Glutamatergic neuron (in vitro differentiated cells): ENCODE data around the gene CBLC. TPM values are rescaled to one million over a fixed set of nuclear protein-coding genes. Genes with fewer than 3 reads are reported as not detected.

Experiments
- DNase-seq: peaks from one replicate; pipeline ENCODE4 v3.0.0; 2022
- H3K27ac Mint-ChIP-seq: one replicate; pipeline ENCODE4 v1.8.0; 2020; ENCODE audit warnings: mild to moderate bottlenecking, mixed read lengths, inconsistent platforms; ENCODE audit not compliant: unreplicated experiment
- H3K27me3 Mint-ChIP-seq: one replicate; pipeline ENCODE4 v1.8.0; 2020; ENCODE audit warnings: mild to moderate bottlenecking, moderate library complexity, mixed read lengths, inconsistent platforms; ENCODE audit not compliant: unreplicated experiment
- H3K36me3 Mint-ChIP-seq: one replicate; pipeline ENCODE4 v1.8.0; 2020; ENCODE audit warnings: mild to moderate bottlenecking, mixed read lengths, inconsistent platforms; ENCODE audit not compliant: unreplicated experiment
- H3K4me1 Mint-ChIP-seq: one replicate; pipeline ENCODE4 v1.8.0; 2020; ENCODE audit warnings: mild to moderate bottlenecking, low read depth, mixed read lengths, inconsistent platforms; ENCODE audit not compliant: unreplicated experiment
- H3K4me3 Mint-ChIP-seq: one replicate; pipeline ENCODE4 v1.8.0; 2020; ENCODE audit warnings: mild to moderate bottlenecking, mixed read lengths, inconsistent platforms; ENCODE audit not compliant: unreplicated experiment
- H3K9me3 Mint-ChIP-seq: one replicate; pipeline ENCODE4 v1.8.0; 2020; ENCODE audit warnings: mild to moderate bottlenecking, moderate library complexity, mixed read lengths, inconsistent platforms; ENCODE audit not compliant: unreplicated experiment
- total RNA-seq: library from RNA; stranded (reverse); fragmentation: NEBNext Ultra II Directional; extraction: Animal tissue kit (Norgen Biotek cat#: 25700); gene quantifications from one replicate; pipeline ENCODE4 v1.2.1, GENCODE V29; 2021; ENCODE audit not compliant: unreplicated experiment
- TF ChIP-seq, protein P1 (sequence below): fragments of 200-600 bp; sonication (generic); IDR thresholded peaks from one replicate; pipeline ENCODE4 v1.5.0; 2021; ENCODE audit not compliant: partially characterized antibody, unreplicated experiment

The CBLC gene
- total RNA-seq, 1 donor from 2014 or later = not detected

DNA sequence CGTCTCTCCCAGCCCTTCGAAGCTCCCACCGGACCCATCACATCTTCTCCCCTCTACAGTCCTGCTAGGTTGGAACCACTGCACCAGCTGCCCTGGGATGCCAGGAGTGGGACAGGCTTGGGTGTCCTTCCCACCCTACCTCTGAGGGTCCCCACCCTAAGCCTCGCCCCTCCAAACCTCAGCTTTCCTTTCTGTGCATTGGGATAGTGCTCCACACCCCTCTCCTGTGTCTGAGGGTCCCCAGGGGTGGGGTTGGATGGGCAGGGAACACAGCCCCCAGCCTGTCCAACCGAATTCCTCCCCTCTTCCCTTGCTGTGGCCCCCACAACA, 31.1 kb upstream of the CBLC start:
- Mint-ChIP-seq H3K9me3 (peaks cover 3% of the 10 kb centered on the region), H3K27me3 (peaks cover 21% of the 10 kb centered on the region), H3K36me3 (no peaks in the 10 kb centered on the region), H3K4me1 (peaks cover 2% of the 10 kb centered on the region), H3K4me3 (no peak overlapping the region), H3K27ac (no peak overlapping the region)
- no peak for DNase-seq
- TF ChIP-seq, protein P1, sequence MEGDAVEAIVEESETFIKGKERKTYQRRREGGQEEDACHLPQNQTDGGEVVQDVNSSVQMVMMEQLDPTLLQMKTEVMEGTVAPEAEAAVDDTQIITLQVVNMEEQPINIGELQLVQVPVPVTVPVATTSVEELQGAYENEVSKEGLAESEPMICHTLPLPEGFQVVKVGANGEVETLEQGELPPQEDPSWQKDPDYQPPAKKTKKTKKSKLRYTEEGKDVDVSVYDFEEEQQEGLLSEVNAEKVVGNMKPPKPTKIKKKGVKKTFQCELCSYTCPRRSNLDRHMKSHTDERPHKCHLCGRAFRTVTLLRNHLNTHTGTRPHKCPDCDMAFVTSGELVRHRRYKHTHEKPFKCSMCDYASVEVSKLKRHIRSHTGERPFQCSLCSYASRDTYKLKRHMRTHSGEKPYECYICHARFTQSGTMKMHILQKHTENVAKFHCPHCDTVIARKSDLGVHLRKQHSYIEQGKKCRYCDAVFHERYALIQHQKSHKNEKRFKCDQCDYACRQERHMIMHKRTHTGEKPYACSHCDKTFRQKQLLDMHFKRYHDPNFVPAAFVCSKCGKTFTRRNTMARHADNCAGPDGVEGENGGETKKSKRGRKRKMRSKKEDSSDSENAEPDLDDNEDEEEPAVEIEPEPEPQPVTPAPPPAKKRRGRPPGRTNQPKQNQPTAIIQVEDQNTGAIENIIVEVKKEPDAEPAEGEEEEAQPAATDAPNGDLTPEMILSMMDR = no peak

DNA sequence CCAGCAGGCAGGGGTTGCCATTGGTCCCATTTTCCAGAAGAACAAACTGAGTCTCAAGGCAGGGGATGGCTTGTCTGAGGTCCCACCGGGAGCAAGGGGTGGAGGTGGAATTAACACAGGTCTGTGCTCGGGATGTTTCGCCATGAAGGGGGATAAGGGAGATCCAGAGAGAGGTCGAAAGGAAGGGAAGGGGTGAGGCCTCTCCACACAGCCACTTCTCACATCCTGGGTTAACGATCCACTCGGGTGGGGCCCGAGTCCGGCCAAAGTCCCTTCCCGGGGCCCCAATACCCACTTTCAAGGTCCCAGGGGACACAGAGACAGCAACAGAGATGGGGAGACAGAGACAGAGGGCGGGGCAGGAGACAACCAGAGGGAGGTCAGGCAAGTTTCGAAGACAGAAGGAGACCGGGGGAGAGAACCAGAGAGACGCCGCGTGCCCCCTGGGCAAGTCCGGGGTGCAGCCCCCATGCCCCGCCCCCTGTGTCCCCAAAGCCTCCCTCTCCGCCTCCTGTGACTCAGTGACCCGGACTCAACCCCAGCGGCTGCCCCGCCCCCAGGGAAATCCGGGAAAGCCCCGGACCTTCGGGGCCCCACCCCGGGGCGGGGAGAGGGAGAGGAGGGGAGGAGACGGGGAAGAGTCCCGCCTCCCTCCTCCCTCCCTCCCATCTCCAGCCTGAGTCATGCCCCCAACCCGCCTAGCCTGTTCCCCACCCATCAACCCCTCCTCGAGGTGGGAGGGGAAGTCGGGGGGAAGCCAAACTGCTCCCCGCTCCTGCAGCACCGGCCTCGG, 30.5 kb upstream of the CBLC start:
- H3K27me3 Mint-ChIP-seq = peaks cover 24% of the 10 kb centered on the region
- H3K27ac Mint-ChIP-seq = no peak overlapping the region
- DNase-seq = peak; percentile 48
- TF ChIP-seq, protein P1 = no peak
- H3K36me3 Mint-ChIP-seq = no peaks in the 10 kb centered on the region
- peak overlapping the region; percentile 82 for H3K4me3 Mint-ChIP-seq
- H3K9me3 Mint-ChIP-seq = peaks cover 3% of the 10 kb centered on the region
- peaks cover 2% of the 10 kb centered on the region for H3K4me1 Mint-ChIP-seq

DNA sequence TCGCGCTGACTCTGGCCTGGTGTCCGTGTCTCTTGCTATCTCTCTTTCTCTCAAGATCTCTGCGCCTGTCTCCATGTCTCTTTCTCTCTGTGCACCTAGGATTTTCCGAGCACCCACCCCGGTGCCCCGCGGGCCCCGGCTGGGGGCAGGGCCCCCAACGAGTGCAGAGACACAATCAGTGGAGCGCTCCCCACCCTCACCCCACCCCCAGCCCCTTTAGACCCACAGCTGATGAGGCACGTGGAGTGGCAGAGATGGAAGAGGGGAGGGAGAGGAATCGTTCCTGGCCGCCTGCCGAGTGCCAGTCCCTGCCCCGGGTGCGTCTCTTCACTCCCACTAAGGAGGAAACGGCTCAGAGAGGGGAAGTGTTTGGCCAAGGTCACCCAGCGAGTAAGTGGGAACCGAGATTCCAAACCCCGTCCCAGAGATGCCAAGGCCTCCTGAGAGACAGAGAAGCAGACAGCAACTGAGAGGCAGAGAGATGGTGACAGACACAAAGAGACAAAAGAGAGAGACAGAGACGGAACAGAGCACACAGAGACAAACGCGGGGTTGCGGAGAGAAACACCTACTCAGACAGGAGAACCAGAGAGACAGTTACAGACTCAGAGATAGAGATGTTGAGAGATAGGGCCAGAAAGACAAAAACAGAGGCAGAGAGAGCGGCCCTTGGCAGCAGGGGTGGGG, 29.8 kb upstream of the CBLC start:
- peak overlapping the region; percentile 41 for H3K27ac Mint-ChIP-seq
- TF ChIP-seq, protein P1 = no peak
- peaks cover 2% of the 10 kb centered on the region for H3K9me3 Mint-ChIP-seq
- peaks cover 2% of the 10 kb centered on the region for H3K4me1 Mint-ChIP-seq
- peak overlapping the region; percentile 91 for H3K4me3 Mint-ChIP-seq
- H3K27me3 Mint-ChIP-seq = peaks cover 25% of the 10 kb centered on the region
- DNase-seq = no peak
- no peaks in the 10 kb centered on the region for H3K36me3 Mint-ChIP-seq

DNA sequence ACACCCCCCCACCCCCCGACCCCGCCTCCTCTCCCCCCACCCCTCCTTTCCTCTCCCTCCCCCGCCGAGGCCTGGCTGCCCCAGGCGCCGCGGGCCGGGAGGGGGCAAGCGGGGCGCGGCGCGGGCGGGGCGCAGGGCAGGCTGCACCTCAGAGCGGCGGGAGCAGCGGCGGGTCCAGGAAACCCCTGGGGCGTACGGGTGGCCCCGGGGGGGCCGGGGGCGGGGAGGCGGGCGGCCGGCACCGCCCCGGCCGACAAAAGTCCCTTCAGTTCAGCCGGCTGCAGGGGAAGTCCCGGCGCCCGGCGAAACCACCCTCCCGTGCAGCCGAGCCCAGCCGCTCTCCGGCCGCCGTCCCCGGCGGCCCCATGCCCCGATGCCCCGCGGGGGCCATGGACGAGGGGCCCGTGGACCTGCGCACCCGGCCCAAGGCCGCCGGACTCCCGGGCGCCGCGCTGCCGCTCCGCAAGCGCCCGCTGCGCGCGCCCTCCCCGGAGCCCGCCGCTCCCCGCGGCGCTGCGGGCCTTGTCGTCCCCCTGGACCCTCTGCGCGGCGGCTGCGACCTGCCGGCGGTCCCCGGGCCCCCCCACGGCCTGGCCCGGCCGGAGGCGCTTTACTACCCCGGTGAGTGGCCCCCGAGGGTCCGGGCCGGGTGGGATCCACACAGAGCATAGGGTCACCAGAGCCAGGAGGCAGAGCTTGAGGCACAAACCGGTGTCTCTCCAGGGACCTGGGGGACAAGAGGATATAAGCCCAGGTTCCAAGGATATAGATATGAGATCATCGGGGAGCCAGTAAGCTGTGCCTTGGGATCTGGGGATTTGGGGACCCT, 29.1 kb upstream of the CBLC start, which contains the start of gene BCL3:
Gene BCL3 (plus strand): TSS at position 283 of the 829 bp plus-strand sequence. CDS start 83 bp downstream, at position 366.
- Mint-ChIP-seq H3K4me1 (peaks cover 2% of the 10 kb centered on the region), H3K27me3 (peaks cover 25% of the 10 kb centered on the region), H3K9me3 (peaks cover 2% of the 10 kb centered on the region), H3K36me3 (no peaks in the 10 kb centered on the region), H3K27ac (peak within 1 kb of the TSS; percentile 41), H3K4me3 (peak within 1 kb of the TSS; percentile 91)
- TF ChIP-seq, protein P1 = no peak
- DNase-seq = peak; percentile 41
